Measurements from ENCODE around the gene KIAA0040. TPM values are rescaled to one million over a fixed set of nuclear protein-coding genes. Genes with fewer than 3 reads are reported as not detected.

KIAA0040 gene
- total RNA-seq, 4 donors from 2014 or later = 12.3 to 22.1 (median 16.3) TPM

GRCh38 chr1:175129644-175129996 lies 63.0 kb downstream of the KIAA0040 start:
- H3K27me3 ChIP-seq = no peaks in the 10 kb centered on the region
- no peaks in the 10 kb centered on the region for H3K4me1 ChIP-seq
- no peak for TF ChIP-seq CTCF (IDR thresholded peaks at IDR 0.05)
- no peak for TF ChIP-seq POLR2A (IDR thresholded peaks at IDR 0.05)
- H3K4me3 ChIP-seq = no peak overlapping the region
- H3K9me3 ChIP-seq = no peaks in the 10 kb centered on the region
- intact Hi-C loops (cut with DNase I; ENCODE audit: low total_unique reads) = loop anchor here (10.0 kb wide), 1 partner anchor 95 kb away; no protein-coding TSS in a partner anchor
- no peak for DNase-seq
- H3K27ac ChIP-seq = no peak overlapping the region
- H3K36me3 ChIP-seq = no peaks in the 10 kb centered on the region

GRCh38 chr1:175129182-175129581 lies 63.4 kb downstream of the KIAA0040 start:
- H3K27ac ChIP-seq = no peak overlapping the region
- H3K4me1 ChIP-seq = no peaks in the 10 kb centered on the region
- no peaks in the 10 kb centered on the region for H3K36me3 ChIP-seq
- DNase-seq = no peak
- intact Hi-C loops (cut with DNase I; ENCODE audit: low total_unique reads) = loop anchor here (10.0 kb wide), 1 partner anchor 94 kb away; no protein-coding TSS in a partner anchor
- no peak overlapping the region for H3K4me3 ChIP-seq
- no peaks in the 10 kb centered on the region for H3K9me3 ChIP-seq
- H3K27me3 ChIP-seq = no peaks in the 10 kb centered on the region
- TF ChIP-seq POLR2A (IDR thresholded peaks at IDR 0.05) (no peak), CTCF (IDR thresholded peaks at IDR 0.05) (no peak)

- Histone ChIP-seq H3K9me3 (no peaks in the 10 kb centered on the region), H3K4me1 (no peaks in the 10 kb centered on the region), H3K4me3 (no peak overlapping the region), H3K27me3 (no peaks in the 10 kb centered on the region), H3K36me3 (no peaks in the 10 kb centered on the region), H3K27ac (no peak overlapping the region)
- intact Hi-C loops (cut with DNase I; ENCODE audit: low total_unique reads) = loop anchor here (10.0 kb wide), 1 partner anchor 94 kb away; no protein-coding TSS in a partner anchor
- TF ChIP-seq POLR2A (IDR thresholded peaks at IDR 0.05) = no peak
- no peak for TF ChIP-seq CTCF (IDR thresholded peaks at IDR 0.05)
- DNase-seq = no peak
Observed at GRCh38 chr1:175128523-175128922, 64.1 kb downstream of the KIAA0040 start.

- intact Hi-C loops (cut with DNase I; ENCODE audit: low total_unique reads) = loop anchor here (10.0 kb wide), 1 partner anchor 93 kb away; no protein-coding TSS in a partner anchor
- TF ChIP-seq CTCF (IDR thresholded peaks at IDR 0.05) (no peak), POLR2A (IDR thresholded peaks at IDR 0.05) (no peak)
- H3K4me1 ChIP-seq = no peaks in the 10 kb centered on the region
- H3K9me3 ChIP-seq = no peaks in the 10 kb centered on the region
- H3K36me3 ChIP-seq = no peaks in the 10 kb centered on the region
- no peak overlapping the region for H3K27ac ChIP-seq
- no peak for DNase-seq
- H3K27me3 ChIP-seq = no peaks in the 10 kb centered on the region
- no peak overlapping the region for H3K4me3 ChIP-seq
Observed at GRCh38 chr1:175127565-175127964, 65.0 kb downstream of the KIAA0040 start.

- no peak for DNase-seq
- Histone ChIP-seq H3K9me3 (no peaks in the 10 kb centered on the region), H3K27me3 (no peaks in the 10 kb centered on the region), H3K4me1 (no peaks in the 10 kb centered on the region), H3K36me3 (no peaks in the 10 kb centered on the region), H3K4me3 (no peak overlapping the region), H3K27ac (no peak overlapping the region)
- TF ChIP-seq CTCF (IDR thresholded peaks at IDR 0.05) (no peak), POLR2A (IDR thresholded peaks at IDR 0.05) (no peak)
- intact Hi-C loops (cut with DNase I; ENCODE audit: low total_unique reads) = loop anchor here (10.0 kb wide), 1 partner anchor 92 kb away; no protein-coding TSS in a partner anchor
Observed at GRCh38 chr1:175126347-175126746, 66.2 kb downstream of the KIAA0040 start.
